Measurements from ENCODE around the gene MYBPHL. TPM values are rescaled to one million over a fixed set of nuclear protein-coding genes. Genes with fewer than 3 reads are reported as not detected.

MYBPHL gene
- total and polyA plus RNA-seq, 2 of the 13 experiments (the other 11 are each of a cell fraction or from before 2014, with no cell fraction given): 3.7 to 3.8 TPM

DNA sequence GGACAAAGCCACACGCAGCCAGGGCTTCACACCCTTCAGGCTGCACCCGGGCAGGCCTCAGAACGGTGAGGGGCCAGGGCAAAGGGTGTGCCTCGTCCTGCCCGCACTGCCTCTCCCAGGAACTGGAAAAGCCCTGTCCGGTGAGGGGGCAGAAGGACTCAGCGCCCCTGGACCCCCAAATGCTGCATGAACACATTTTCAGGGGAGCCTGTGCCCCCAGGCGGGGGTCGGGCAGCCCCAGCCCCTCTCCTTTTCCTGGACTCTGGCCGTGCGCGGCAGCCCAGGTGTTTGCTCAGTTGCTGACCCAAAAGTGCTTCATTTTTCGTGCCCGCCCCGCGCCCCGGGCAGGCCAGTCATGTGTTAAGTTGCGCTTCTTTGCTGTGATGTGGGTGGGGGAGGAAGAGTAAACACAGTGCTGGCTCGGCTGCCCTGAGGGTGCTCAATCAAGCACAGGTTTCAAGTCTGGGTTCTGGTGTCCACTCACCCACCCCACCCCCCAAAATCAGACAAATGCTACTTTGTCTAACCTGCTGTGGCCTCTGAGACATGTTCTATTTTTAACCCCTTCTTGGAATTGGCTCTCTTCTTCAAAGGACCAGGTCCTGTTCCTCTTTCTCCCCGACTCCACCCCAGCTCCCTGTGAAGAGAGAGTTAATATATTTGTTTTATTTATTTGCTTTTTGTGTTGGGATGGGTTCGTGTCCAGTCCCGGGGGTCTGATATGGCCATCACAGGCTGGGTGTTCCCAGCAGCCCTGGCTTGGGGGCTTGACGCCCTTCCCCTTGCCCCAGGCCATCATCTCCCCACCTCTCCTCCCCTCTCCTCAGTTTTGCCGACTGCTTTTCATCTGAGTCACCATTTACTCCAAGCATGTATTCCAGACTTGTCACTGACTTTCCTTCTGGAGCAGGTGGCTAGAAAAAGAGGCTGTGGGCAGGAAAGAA lies 32.0 kb downstream of the MYBPHL start (continued):
- peak; percentile 75 for TF ChIP-seq HNRNPLL (IDR thresholded peaks at IDR 0.05; ENCODE audit: low read depth, low read length, poor library complexity, severe bottlenecking)
- no peak for TF ChIP-seq NFRKB (IDR thresholded peaks at IDR 0.05)
- TF ChIP-seq SAFB2 (CRISPR knock-in tag; IDR thresholded peaks at IDR 0.05; ENCODE audit: borderline replicate concordance, low read depth): no peak
- no peak for TF ChIP-seq ZNF569 (CRISPR knock-in tag; IDR thresholded peaks at IDR 0.05; ENCODE audit: borderline replicate concordance)
- TF ChIP-seq ZNF552 (CRISPR knock-in tag; IDR thresholded peaks at IDR 0.05; ENCODE audit: borderline replicate concordance): no peak
- TF ChIP-seq, protein P1, sequence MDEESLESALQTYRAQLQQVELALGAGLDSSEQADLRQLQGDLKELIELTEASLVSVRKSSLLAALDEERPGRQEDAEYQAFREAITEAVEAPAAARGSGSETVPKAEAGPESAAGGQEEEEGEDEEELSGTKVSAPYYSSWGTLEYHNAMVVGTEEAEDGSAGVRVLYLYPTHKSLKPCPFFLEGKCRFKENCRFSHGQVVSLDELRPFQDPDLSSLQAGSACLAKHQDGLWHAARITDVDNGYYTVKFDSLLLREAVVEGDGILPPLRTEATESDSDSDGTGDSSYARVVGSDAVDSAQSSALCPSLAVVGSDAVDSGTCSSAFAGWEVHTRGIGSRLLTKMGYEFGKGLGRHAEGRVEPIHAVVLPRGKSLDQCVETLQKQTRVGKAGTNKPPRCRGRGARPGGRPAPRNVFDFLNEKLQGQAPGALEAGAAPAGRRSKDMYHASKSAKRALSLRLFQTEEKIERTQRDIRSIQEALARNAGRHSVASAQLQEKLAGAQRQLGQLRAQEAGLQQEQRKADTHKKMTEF (CRISPR knock-in tag; IDR thresholded peaks at IDR 0.05): peak; percentile 72
- TF ChIP-seq CREM (IDR thresholded peaks at IDR 0.05): peak; percentile 52; the same call in 1 of the 2 replicates
- no peak for TF ChIP-seq CREM (CRISPR knock-in tag; IDR thresholded peaks at IDR 0.05)
- no peak for TF ChIP-seq ZNF781 (CRISPR knock-in tag; IDR thresholded peaks at IDR 0.05; ENCODE audit: borderline replicate concordance, not compliant biosample characterization)
- TF ChIP-seq SALL1 (CRISPR knock-in tag; IDR thresholded peaks at IDR 0.05): peak; percentile 84
- peak; percentile 51; the same call in 1 of the 2 replicates for TF ChIP-seq BCL6 (CRISPR knock-in tag; IDR thresholded peaks at IDR 0.05)
- TF ChIP-seq SOX6 (IDR thresholded peaks at IDR 0.05): no peak
- peak; percentile 77 for TF ChIP-seq SOX6 (CRISPR knock-in tag; IDR thresholded peaks at IDR 0.05)
- peak; percentile 82 for TF ChIP-seq HDAC2 (CRISPR knock-in tag; IDR thresholded peaks at IDR 0.05)
- TF ChIP-seq, protein P2, sequence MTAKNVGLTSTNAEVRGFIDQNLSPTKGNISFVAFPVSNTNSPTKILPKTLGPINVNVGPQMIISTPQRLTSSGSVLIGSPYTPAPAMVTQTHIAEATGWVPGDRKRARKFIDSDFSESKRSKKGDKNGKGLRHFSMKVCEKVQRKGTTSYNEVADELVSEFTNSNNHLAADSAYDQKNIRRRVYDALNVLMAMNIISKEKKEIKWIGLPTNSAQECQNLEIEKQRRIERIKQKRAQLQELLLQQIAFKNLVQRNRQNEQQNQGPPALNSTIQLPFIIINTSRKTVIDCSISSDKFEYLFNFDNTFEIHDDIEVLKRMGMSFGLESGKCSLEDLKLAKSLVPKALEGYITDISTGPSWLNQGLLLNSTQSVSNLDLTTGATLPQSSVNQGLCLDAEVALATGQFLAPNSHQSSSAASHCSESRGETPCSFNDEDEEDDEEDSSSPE (CRISPR knock-in tag; IDR thresholded peaks at IDR 0.05): peak; percentile 84
- peak; percentile 43 for TF ChIP-seq ZMYM3 (CRISPR knock-in tag; IDR thresholded peaks at IDR 0.05)
- no peak for TF ChIP-seq ZNF570 (CRISPR knock-in tag; IDR thresholded peaks at IDR 0.05; ENCODE audit: borderline replicate concordance)
- TF ChIP-seq SP5 (CRISPR knock-in tag; IDR thresholded peaks at IDR 0.05; ENCODE audit: borderline replicate concordance, low read depth): peak; percentile 67; the same call in 1 of the 2 replicates
- TF ChIP-seq ZNF10 (CRISPR knock-in tag; IDR thresholded peaks at IDR 0.05; ENCODE audit: borderline replicate concordance, low read depth): no peak
- TF ChIP-seq, protein P3, sequence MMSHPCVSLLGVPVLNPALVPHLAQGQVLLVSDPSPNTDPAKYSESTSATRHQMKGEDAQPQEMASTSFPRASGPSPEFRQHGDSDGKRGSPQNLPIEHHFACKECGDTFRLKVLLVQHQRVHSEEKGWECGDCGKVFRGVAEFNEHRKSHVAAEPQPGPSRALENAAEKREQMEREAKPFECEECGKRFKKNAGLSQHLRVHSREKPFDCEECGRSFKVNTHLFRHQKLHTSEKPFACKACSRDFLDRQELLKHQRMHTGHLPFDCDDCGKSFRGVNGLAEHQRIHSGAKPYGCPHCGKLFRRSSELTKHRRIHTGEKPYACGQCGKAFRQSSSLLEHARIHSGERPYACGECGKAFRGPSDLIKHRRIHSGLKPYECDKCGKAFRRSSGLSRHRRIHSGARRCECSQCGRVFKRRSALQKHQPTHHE (CRISPR knock-in tag; IDR thresholded peaks at IDR 0.05; ENCODE audit: borderline replicate concordance): no peak
- no peak for TF ChIP-seq ZSCAN22 (CRISPR knock-in tag; IDR thresholded peaks at IDR 0.05)
- no peak for TF ChIP-seq NONO (IDR thresholded peaks at IDR 0.05)
- peak; percentile 72 for TF ChIP-seq NONO (CRISPR knock-in tag; conservative IDR thresholded peaks at IDR 0.05)
- peak; percentile 14; the same call in 1 of the 2 replicates for TF ChIP-seq ZNF768 (CRISPR knock-in tag; IDR thresholded peaks at IDR 0.05)
- 0 out of 2 replicates have a peak, but pooled peaks have one; percentile 8 for TF ChIP-seq TGIF2 (CRISPR knock-in tag; IDR thresholded peaks at IDR 0.05)
